Measurements from ENCODE around the gene MCTP1. TPM values are rescaled to one million over a fixed set of nuclear protein-coding genes. Genes with fewer than 3 reads are reported as not detected.

The MCTP1 gene
- total and polyA plus RNA-seq, 9 of the 15 experiments (the other 6 are each of a cell fraction or from before 2014, with no cell fraction given) = 0.04 to 0.93 (median 0.06) TPM; not detected in 4

DNA sequence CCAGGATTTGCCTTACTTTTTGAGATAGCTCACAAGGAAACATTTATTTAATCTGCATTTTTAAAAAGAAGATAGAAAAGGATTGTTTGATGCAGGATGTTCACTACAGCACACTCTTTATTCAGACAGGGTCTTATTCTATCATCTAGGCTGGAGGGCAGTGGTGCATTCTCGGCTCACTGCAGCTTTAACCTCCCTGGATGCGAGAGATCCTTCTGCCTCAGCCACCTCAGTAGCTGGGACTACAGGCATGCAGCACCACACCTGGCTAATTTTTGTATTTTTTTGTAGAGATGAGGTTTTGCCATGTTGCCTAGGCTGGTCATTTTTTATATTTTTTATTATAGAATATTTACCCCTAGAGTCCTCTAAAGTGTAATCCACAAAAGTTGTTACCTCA, 221.4 kb downstream of the MCTP1 start:
- FAIRE-seq (no peak), DNase-seq (ENCODE audit: extremely low read depth in 1 of 4, low spot score in 3 of 4) (no peak), ATAC-seq (no peak)
- Histone ChIP-seq H3K9ac (ENCODE audit: insufficient read depth in 1 of 2, low read depth in 2 of 2, low read length in 2 of 2) (no peak overlapping the region), H3K27me3 (ENCODE audit: control insufficient read depth in 2 of 2, insufficient read depth in 2 of 2, low read length in 2 of 2) (no peaks in the 10 kb centered on the region), H3K4me1 (replicated peaks in 1 of 2; ENCODE audit: control insufficient read depth in 2 of 2, insufficient read depth in 2 of 2, low read length in 2 of 2) (no peaks in the 10 kb centered on the region), H3K36me3 (ENCODE audit: control insufficient read depth, insufficient read depth, low read length) (no peaks in the 10 kb centered on the region), H3K4me3 (no peak overlapping the region), H3K79me2 (ENCODE audit: control insufficient read depth, insufficient read depth, low read length) (no peaks in the 10 kb centered on the region), H3K4me2 (ENCODE audit: insufficient read depth, low read length) (no peak overlapping the region), H4K20me1 (replicated peaks; ENCODE audit: control insufficient read depth, insufficient read depth, low read length) (no peaks in the 10 kb centered on the region), H3K27ac (ENCODE audit: extremely low read depth, low read depth, low read length) (no peak overlapping the region), H3K9me1 (ENCODE audit: control insufficient read depth, insufficient read depth, low read length) (no peaks in the 10 kb centered on the region), H3K9me3 (replicated peaks; ENCODE audit: control insufficient read depth, insufficient read depth, low read depth, low read length) (no peaks in the 10 kb centered on the region), H2AFZ (ENCODE audit: low read depth, low read length) (no peak overlapping the region)
- ChIA-PET POLR2A (interaction anchor here (1.0 kb wide), 1 partner anchor 9 kb away, joined by 3 read pairs; no protein-coding TSS in a partner anchor), CTCF (ENCODE audit: low intra/inter-chr PET ratio) (no interaction called here)
- no peak for TF ChIP-seq MTA2 (IDR thresholded peaks at IDR 0.05; ENCODE audit: low read depth)
- BruUV-seq (replicated peaks) = no TSS peak
- 0% methylated on average over 2 of the region's 2 CpGs for WGBS (ENCODE audit: insufficient coverage, low coverage, missing lambda C conversion rate)
- in situ Hi-C loops (cut with MboI) = no loop called here
- intact Hi-C loops (cut with micrococcal nuclease) = no loop called here

GRCh38 chr5:95060098-95060497, 224.8 kb downstream of the MCTP1 start:
- TF ChIP-seq, protein P1, sequence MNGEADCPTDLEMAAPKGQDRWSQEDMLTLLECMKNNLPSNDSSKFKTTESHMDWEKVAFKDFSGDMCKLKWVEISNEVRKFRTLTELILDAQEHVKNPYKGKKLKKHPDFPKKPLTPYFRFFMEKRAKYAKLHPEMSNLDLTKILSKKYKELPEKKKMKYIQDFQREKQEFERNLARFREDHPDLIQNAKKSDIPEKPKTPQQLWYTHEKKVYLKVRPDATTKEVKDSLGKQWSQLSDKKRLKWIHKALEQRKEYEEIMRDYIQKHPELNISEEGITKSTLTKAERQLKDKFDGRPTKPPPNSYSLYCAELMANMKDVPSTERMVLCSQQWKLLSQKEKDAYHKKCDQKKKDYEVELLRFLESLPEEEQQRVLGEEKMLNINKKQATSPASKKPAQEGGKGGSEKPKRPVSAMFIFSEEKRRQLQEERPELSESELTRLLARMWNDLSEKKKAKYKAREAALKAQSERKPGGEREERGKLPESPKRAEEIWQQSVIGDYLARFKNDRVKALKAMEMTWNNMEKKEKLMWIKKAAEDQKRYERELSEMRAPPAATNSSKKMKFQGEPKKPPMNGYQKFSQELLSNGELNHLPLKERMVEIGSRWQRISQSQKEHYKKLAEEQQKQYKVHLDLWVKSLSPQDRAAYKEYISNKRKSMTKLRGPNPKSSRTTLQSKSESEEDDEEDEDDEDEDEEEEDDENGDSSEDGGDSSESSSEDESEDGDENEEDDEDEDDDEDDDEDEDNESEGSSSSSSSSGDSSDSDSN (IDR thresholded peaks at IDR 0.05; ENCODE audit: borderline replicate concordance in 1 of 2, low read depth in 2 of 2, low read length in 2 of 2) = no peak
- TF ChIP-seq MBD1 (CRISPR knock-in tag; IDR thresholded peaks at IDR 0.05) = no peak
- Histone ChIP-seq H3K79me2 (ENCODE audit: control insufficient read depth, insufficient read depth, low read length) (no peaks in the 10 kb centered on the region), H3K36me3 (ENCODE audit: control insufficient read depth, insufficient read depth, low read length) (no peaks in the 10 kb centered on the region), H3K9ac (ENCODE audit: insufficient read depth in 1 of 2, low read depth in 2 of 2, low read length in 2 of 2) (no peak overlapping the region), H3K4me1 (replicated peaks in 1 of 2; ENCODE audit: control insufficient read depth in 2 of 2, insufficient read depth in 2 of 2, low read length in 2 of 2) (no peaks in the 10 kb centered on the region), H3K27ac (ENCODE audit: extremely low read depth, low read depth, low read length) (no peak overlapping the region), H3K27me3 (ENCODE audit: control insufficient read depth in 2 of 2, insufficient read depth in 2 of 2, low read length in 2 of 2) (no peaks in the 10 kb centered on the region), H3K4me3 (no peak overlapping the region), H3K9me1 (ENCODE audit: control insufficient read depth, insufficient read depth, low read length) (no peaks in the 10 kb centered on the region), H4K20me1 (replicated peaks; ENCODE audit: control insufficient read depth, insufficient read depth, low read length) (no peaks in the 10 kb centered on the region), H3K9me3 (replicated peaks; ENCODE audit: control insufficient read depth, insufficient read depth, low read depth, low read length) (no peaks in the 10 kb centered on the region), H2AFZ (ENCODE audit: low read depth, low read length) (no peak overlapping the region), H3K4me2 (ENCODE audit: insufficient read depth, low read length) (no peak overlapping the region)
- intact Hi-C loops (cut with micrococcal nuclease) = no loop called here
- POLR2A ChIA-PET = no interaction called here
- DNase-seq (ENCODE audit: extremely low read depth in 1 of 4, low spot score in 3 of 4) (no peak), FAIRE-seq (no peak), ATAC-seq (no peak)
- 0% methylated on average over 2 of the region's 2 CpGs for WGBS (ENCODE audit: insufficient coverage, low coverage, missing lambda C conversion rate)
- in situ Hi-C loops (cut with MboI) = no loop called here
- BruUV-seq (replicated peaks) = no TSS peak
- CTCF ChIA-PET (ENCODE audit: low intra/inter-chr PET ratio) = no interaction called here
